HG03378 (cell line): Measurements from ENCODE around the gene SLC7A5.
"Not testable (repeated sequence)": the region's sequence is repeated elsewhere in the genome, so short reads cannot be mapped to it uniquely, and the experiment has no call there.

ENCODE experiments used
- ATAC-seq: cut with Tn5 transposase; IDR thresholded peaks from one replicate; pipeline ENCODE4 v1.9.1; 2021; ENCODE audit warnings: mild to moderate bottlenecking, moderate library complexity; ENCODE audit not compliant: unreplicated experiment

The SLC7A5 gene

GRCh38 chr16:87862597-87863326 lies 6.5 kb downstream of the SLC7A5 start:
- not testable (repeated sequence) for ATAC-seq

- ATAC-seq = not testable (repeated sequence)
Measured at GRCh38 chr16:87861300-87862099, 7.8 kb downstream of the SLC7A5 start.

DNA sequence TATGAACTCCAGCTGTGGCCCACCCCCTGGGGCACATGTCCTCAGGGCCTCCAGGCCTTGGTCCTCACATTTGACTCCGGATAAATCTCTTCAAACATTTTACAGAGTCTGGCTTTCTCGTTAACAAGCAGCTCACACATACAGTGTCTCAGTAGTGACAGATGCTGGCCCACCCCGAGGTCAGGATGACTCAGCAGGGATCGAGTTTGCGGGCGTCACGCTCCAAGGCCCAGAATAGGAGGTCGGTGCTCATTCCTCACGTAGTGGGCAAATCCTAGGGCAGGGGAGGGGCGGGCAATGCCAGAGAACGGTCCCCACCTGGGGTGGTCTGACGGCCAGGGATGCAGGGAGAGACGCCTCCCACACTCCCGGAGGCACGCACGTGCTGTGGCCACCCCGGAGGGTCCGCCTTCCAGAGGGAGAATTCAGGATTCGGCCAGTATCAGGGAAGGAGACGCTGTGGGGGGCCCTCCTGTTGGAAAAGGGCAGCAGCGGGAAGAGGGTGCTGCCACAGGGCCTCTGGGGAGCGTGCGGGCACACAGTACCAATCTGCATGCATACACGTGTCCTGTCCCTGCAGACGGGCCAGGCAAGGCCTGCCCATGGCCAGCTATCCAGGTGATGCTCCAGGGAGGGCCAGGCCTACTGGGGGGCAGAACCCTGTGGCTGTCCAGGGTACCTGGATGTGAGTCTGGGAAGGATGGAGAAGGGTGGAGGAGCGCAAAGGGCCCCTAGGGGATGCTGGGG lies 8.6 kb downstream of the SLC7A5 start:
- ATAC-seq = no peak

- ATAC-seq = not testable (repeated sequence)
Measured at GRCh38 chr16:87858151-87858993, 10.9 kb downstream of the SLC7A5 start.

GRCh38 chr16:87856791-87857228 lies 12.5 kb downstream of the SLC7A5 start:
- ATAC-seq = no peak

- ATAC-seq = no peak
Measured at GRCh38 chr16:87855852-87856715, 13.2 kb downstream of the SLC7A5 start.

- ATAC-seq = no peak
Measured at GRCh38 chr16:87854907-87855683, 14.2 kb downstream of the SLC7A5 start.

- ATAC-seq = no peak
Measured at GRCh38 chr16:87854053-87854906, 15.0 kb downstream of the SLC7A5 start.

- no peak for ATAC-seq
Measured at GRCh38 chr16:87853411-87854052, 15.8 kb downstream of the SLC7A5 start.

DNA sequence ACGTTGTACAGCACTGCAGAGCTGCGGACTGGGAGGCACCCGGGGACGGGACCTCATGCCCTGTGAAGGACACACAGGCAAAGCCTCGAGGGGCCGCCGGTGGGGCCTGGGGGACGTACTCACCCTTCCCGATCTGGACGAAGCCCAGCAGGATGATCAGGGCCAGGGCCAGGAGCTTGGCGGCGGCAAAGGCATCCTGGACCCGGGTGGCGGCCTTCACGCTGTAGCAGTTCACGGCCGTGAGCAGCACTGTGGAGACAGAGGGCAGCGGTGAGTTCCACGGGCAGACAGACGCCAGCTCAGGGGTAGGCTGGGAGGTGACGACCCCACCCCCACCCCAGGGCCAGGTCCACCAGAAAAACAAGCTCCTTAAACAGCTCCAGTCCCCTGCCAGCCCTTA lies 17.7 kb downstream of the SLC7A5 start:
- no peak for ATAC-seq

DNA sequence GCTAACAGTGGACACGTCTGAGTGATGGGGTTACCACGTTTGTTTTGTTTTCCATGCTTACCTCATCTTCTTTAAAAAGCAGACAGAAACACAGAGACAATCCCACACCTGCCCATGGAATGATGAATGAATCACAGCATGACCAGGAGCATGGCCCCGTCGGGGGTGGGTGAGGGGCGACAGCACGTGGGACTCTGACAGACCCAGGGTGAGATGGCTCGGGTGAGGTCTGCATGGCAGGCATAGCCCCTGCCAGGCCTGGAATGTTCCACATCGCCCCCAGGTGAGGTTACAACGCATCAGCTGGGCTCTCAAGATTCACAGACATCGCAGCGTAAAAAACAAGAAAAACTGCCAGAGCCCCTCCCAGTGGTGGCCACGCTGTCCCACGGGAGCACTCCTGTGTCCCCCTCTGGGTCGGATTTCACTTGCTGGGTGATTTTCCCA lies 18.1 kb downstream of the SLC7A5 start:
- ATAC-seq = no peak

DNA sequence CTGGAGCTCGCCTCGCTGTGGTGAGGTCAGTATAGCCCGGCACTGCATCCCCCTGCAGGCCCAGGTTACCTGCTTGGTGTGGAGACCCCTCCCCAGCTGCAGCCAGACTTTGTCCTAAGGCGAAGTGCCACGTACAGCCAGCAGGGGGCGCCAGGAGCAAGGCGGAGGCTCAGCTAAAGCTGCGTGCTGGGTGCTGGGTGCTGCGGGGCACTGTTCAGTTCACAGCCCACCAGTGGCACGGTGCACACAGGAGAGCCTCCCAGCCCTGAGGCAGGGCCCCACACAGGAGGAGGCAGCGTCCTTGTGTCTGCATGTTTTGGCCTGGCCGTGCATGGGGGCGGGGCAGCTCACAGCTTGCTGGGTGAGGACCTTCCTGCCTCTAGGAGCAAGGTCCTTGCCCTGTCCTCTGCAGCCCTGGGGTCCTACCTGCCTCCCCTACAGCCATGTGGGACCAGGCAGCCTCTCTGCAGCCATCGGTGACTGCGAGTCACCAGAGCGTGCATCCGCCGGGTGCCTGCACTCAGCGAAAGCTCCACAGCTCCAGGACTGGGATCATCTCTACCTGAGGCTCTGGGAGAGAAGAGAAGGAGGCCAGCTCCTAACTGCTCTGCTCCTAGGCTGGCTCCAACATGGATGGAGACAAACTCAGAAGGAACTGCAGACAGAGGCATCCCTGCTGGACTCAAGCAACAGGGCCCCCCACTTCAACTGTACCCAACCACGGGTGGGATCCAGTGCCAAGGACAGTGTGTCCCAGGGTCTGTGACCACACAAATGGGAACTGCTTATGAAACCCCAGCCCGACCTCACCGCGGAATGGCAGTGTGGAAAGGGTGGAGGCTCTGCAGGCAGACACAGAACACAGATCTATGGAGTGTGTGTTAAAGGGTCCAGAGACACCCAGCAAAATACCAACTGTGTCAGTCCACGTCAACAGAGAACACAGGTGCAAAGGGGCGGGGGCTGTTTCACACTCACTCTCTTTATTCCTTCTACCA lies 19.0 kb downstream of the SLC7A5 start:
- ATAC-seq = no peak

- no peak for ATAC-seq
Measured at GRCh38 chr16:87849419-87850008, 19.8 kb downstream of the SLC7A5 start.

DNA sequence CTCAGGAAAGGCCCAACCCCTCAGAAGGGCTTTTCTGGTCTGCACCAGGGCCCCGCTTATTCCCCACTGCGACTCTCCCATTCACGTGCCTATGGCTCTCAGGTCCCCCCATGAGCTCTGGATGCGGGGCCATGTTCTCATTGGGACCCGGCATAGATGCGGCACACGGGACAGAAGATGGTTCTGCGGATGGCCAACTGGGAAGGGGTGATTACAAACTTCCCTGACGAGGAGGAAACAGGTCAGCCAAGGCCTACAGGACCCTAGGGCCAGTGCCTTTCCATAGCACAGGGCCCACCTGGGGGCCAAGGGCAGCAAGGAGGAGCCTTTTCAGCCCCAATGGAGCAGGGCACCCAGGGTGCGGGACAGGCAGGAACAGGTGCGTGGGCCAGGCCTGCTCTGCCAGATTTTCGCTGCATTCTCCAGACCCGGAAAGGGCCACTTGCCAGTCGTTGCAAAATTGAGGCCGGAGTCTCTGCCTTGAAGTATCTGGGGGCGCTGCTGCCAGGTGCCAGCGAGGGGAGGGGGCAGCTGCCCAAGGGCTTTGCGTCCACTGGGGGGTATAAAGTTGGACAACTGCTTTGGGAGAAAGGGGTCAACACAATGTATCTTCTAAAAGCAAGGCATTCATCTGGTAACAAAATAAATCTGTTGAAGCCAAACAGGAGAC lies 20.5 kb downstream of the SLC7A5 start:
- no peak for ATAC-seq
